ENCODE data around the gene KRT15.

DNA sequence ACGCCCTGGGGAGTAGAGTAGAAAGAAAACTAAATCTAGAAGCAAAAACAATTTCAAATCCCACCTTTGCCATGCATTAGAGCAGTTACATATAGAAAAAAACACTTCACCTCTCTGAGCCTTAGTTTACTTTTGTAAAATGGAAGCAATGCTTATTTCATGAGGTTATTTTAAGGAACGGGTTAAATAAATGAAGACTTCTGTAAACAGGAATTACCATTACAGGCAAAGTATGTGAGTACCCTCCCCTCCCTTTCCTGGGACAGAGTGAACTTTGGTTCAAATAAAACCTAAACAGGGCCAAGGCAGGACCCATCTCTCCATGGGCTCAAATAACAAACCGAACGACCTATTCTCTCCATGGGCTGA lies 4.5 kb upstream of the KRT15 start:
- TF ChIP-seq, protein P1, sequence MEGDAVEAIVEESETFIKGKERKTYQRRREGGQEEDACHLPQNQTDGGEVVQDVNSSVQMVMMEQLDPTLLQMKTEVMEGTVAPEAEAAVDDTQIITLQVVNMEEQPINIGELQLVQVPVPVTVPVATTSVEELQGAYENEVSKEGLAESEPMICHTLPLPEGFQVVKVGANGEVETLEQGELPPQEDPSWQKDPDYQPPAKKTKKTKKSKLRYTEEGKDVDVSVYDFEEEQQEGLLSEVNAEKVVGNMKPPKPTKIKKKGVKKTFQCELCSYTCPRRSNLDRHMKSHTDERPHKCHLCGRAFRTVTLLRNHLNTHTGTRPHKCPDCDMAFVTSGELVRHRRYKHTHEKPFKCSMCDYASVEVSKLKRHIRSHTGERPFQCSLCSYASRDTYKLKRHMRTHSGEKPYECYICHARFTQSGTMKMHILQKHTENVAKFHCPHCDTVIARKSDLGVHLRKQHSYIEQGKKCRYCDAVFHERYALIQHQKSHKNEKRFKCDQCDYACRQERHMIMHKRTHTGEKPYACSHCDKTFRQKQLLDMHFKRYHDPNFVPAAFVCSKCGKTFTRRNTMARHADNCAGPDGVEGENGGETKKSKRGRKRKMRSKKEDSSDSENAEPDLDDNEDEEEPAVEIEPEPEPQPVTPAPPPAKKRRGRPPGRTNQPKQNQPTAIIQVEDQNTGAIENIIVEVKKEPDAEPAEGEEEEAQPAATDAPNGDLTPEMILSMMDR (IDR thresholded peaks at IDR 0.05): no peak
- no peak for TF ChIP-seq EZH2 (IDR thresholded peaks at IDR 0.05; ENCODE audit: borderline replicate concordance, insufficient read depth, low read depth, low read length, poor library complexity, severe bottlenecking)

Measured in B cell (primary cell).